Gastrocnemius medialis (tissue), 4 donors: ENCODE data around the gene OGFOD2. TPM values are rescaled to one million over a fixed set of nuclear protein-coding genes. Genes with fewer than 3 reads are reported as not detected.

Experiments used
- ATAC-seq, 2 donors: fragments of 150-250 bp; one replicate each; pipeline ENCODE4 v1.9.1; 2016
- DNase-seq, 2 donors: peaks; one replicate each; pipeline ENCODE4 v3.0.0-alpha.2; 2019
- H3K27ac ChIP-seq, 4 donors: fragments of 200-600 bp; sonication (generic); 1 replicate in 1 of 4; 2 replicates in 3 of 4; pipeline ENCODE4 v1.5.1; 2016 to 2018; ENCODE audit warnings: mild to moderate bottlenecking in 2 of 4, moderate library complexity in 1 of 4
- H3K27me3 ChIP-seq, 3 donors: fragments of 200-600 bp; sonication (generic) in 2 of 3; 1 replicate in 1 of 3; 2 replicates in 2 of 3; pipeline versions ENCODE4 v1.5.1 to v1.6.0; 2016 to 2019; ENCODE audit warnings: mild to moderate bottlenecking in 1 of 3, moderate library complexity in 1 of 3
- H3K36me3 ChIP-seq, 2 donors: fragments of 200-600 bp; sonication (generic) in 1 of 2; one replicate each; pipeline ENCODE4 v1.5.1; 2017 to 2018
- H3K4me1 ChIP-seq, 2 donors: fragments of 200-600 bp; sonication (generic) in 1 of 2; one replicate each; pipeline ENCODE4 v1.5.1; 2016 to 2017; ENCODE audit warnings: mild to moderate bottlenecking in 2 of 2
- H3K4me3 ChIP-seq, 4 donors: fragments of 200-600 bp; sonication (generic) in 3 of 4; 1 replicate in 1 of 4; 2 replicates in 3 of 4; pipeline ENCODE4 v1.5.1; 2016 to 2019; ENCODE audit warnings: mild to moderate bottlenecking in 2 of 4
- H3K9me3 ChIP-seq, 3 donors: fragments of 200-600 bp; sonication (generic) in 2 of 3; 1 replicate in 1 of 3; 2 replicates in 2 of 3; pipeline ENCODE4 v1.5.1; 2016 to 2019
- POLR2A ChIP-seq, 2 donors: fragments of 450-650 bp; IDR thresholded peaks; one replicate each; pipeline ENCODE4 v1.6.1; 2017; ENCODE audit warnings: antibody characterized with exemption in 2 of 2, mild to moderate bottlenecking in 2 of 2, moderate library complexity in 2 of 2
- in situ Hi-C, 4 donors: fragments of 200-750 bp; cut with MboI; loops; one replicate each; pipeline versions ENCODE4 v1.15.0 to v1.8.0; 2017; ENCODE audit warnings: low sequenced_read_pairs in 4 of 4
- intact Hi-C: fragments of 100-400 bp; cut with DNase I; formaldehyde crosslinking; loops from one replicate; pipeline ENCODE4 v1.15.1; 2023; ENCODE audit warnings: low total_unique reads
- total RNA-seq, 4 donors: library from RNA; depleted of rRNA; stranded (reverse); fragments of >200 nt; gene quantifications; one replicate each; pipeline versions ENCODE4 v1.1.0 to v1.2.3, GENCODE V29; 2016
- TF ChIP-seq, protein P1 (sequence below), 5 experiments: fragments of 450-650 bp in 3 of 5; fragments of 200-600 bp in 2 of 5; sonication (generic) in 2 of 5; IDR thresholded peaks in 4 of 5; conservative IDR thresholded peaks in 1 of 5; 1 replicate in 4 of 5; 2 replicates in 1 of 5; pipeline ENCODE4 v1.5.1; 2016 to 2019; ENCODE audit warnings: antibody characterized with exemption in 5 of 5, mild to moderate bottlenecking in 3 of 5, moderate library complexity in 3 of 5

The OGFOD2 gene
- total RNA-seq, 4 donors from 2014 or later: 3.2 to 11.7 (median 7.8) TPM

DNA sequence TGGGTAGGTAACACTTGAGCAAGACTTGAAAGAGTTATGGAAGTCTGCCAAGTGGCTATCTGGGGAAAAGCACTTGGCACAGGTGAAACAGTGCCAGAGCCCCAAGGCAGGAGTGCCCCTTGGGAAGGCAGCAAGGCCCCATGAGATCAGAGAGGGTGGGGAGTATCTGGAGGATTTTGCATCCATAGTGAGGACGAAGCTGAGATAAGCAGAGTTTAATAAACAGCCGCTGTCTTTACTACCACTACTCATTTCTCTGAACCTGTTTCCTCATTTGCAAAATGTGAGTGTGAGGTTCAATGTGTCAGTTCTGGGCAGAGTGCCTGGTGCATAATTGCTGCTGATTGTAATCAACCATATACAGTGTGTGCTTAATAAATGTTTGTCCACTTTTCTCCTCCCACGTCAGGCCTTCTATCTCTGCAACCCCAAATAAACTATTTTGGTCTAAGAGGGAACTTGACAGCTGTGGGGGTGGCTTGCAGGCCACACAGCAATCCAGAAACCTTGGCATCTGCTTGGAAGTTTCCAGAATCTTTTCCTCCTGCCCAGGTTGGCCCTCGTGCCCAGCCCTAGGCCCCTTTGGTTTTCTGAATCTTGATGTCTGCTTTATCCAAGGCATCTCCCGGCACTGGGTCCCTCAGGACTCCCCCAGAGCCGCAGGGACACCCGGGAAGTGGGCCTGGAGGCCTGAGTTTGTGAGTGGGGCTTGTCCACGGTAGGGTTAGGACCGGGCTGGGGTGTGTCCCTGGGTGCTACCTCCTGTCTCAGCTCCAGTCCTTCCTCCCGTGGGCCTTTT lies 13.3 kb upstream of the OGFOD2 start:
- Histone ChIP-seq H3K36me3 (no peaks in the 10 kb centered on the region), H3K4me3 (no peak overlapping the region), H3K9me3 (no peaks in the 10 kb centered on the region), H3K4me1 (peaks cover 8% of the 10 kb centered on the region in 2 donors), H3K27me3 (no peaks in the 10 kb centered on the region), H3K27ac (no peak overlapping the region)
- no peak for TF ChIP-seq POLR2A (IDR thresholded peaks at IDR 0.05)
- TF ChIP-seq, protein P1, sequence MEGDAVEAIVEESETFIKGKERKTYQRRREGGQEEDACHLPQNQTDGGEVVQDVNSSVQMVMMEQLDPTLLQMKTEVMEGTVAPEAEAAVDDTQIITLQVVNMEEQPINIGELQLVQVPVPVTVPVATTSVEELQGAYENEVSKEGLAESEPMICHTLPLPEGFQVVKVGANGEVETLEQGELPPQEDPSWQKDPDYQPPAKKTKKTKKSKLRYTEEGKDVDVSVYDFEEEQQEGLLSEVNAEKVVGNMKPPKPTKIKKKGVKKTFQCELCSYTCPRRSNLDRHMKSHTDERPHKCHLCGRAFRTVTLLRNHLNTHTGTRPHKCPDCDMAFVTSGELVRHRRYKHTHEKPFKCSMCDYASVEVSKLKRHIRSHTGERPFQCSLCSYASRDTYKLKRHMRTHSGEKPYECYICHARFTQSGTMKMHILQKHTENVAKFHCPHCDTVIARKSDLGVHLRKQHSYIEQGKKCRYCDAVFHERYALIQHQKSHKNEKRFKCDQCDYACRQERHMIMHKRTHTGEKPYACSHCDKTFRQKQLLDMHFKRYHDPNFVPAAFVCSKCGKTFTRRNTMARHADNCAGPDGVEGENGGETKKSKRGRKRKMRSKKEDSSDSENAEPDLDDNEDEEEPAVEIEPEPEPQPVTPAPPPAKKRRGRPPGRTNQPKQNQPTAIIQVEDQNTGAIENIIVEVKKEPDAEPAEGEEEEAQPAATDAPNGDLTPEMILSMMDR (IDR thresholded peaks at IDR 0.05 in 4 of 5, conservative IDR thresholded peaks at IDR 0.05 in 1 of 5): no peak
- ATAC-seq: no peak
- in situ Hi-C loops: no loop called here
- DNase-seq: no peak
- intact Hi-C loops: no loop called here

GRCh38 chr12:122963941-122964265 lies 11.1 kb upstream of the OGFOD2 start:
- in situ Hi-C loops (no loop called here), intact Hi-C loops (no loop called here)
- H3K4me1 ChIP-seq: peaks cover 8% of the 10 kb centered on the region in 2 donors
- H3K4me3 ChIP-seq: no peak overlapping the region
- no peak overlapping the region for H3K27ac ChIP-seq
- no peaks in the 10 kb centered on the region for H3K27me3 ChIP-seq
- no peaks in the 10 kb centered on the region for H3K36me3 ChIP-seq
- no peaks in the 10 kb centered on the region for H3K9me3 ChIP-seq
- no peak for TF ChIP-seq POLR2A (IDR thresholded peaks at IDR 0.05)
- TF ChIP-seq, protein P1 (IDR thresholded peaks at IDR 0.05 in 4 of 5, conservative IDR thresholded peaks at IDR 0.05 in 1 of 5): no peak
- DNase-seq: no peak
- ATAC-seq: no peak

DNA sequence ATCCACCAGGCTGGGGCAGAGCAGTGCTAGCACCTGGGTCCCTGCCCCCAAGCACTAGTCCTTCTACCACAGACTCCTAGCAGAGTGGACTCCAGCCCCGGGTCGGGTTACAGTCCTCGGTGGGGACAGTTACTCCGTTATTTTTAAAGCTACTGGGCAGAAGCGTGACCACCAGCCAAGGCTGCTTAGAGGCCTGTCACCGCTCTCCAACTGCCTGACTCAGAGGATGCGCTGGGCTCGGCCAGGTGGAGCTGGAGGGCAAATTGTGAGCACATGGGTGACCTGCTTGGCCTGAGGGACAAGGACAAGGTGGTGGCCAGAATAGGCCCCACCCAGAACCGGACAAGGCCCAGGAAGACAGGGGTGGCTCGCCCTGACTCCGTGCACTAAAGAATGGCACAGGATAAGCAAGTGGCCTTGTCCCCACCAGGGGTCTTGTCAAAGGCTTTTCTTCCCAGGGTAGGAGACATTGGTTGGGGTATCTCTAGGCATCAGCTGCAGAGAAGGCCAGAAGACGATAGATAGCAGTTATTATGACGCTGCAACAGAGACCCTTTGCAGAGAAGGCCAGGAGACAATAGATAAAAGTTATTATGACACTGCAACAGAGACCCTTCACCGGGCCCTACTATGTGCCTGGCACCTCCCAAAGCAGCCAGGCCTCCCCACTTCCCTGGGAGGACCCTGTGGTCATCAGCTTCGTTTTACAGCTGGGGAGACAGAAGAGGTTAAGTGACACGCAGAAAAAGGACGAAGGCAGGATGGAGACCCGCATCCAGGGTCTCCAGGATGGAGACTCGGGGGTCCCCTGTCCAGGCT lies 10.4 kb upstream of the OGFOD2 start:
- H3K4me1 ChIP-seq: peaks cover 8% of the 10 kb centered on the region in 2 donors

DNA sequence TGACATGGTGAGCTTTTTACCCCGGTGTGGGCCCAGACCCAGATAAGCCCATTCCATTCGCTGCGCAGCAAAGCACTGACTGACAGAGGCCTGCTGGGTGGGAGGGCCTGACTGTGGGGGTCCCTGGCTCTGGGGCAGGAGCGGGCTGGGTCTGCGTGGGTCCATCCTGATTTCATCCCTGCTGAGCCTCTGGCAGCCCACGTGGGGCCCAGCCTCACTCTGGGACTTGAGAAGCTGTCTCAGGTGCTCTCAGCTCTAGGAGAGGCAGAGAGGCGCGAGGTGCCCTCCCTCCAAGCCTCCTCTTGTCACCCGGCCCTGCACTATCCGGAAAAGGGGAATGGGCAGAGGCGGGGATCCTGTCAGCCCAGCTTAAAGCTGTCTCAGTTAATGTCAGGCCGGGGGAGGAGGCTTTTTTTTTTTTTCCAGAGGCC lies 9.7 kb upstream of the OGFOD2 start:
- Histone ChIP-seq H3K27me3 (no peaks in the 10 kb centered on the region), H3K27ac (peak overlapping the region in 2 of 4 donors; percentile 44 to 54), H3K4me1 (peaks cover 8% of the 10 kb centered on the region in 2 donors), H3K36me3 (no peaks in the 10 kb centered on the region), H3K9me3 (no peaks in the 10 kb centered on the region), H3K4me3 (peak overlapping the region in 3 of 4 donors; percentile 51 to 67 (median 58))
- intact Hi-C loops: no loop called here
- in situ Hi-C loops: no loop called here
- ATAC-seq (no peak), DNase-seq (no peak)
- TF ChIP-seq POLR2A (IDR thresholded peaks at IDR 0.05): no peak
- TF ChIP-seq, protein P1 (IDR thresholded peaks at IDR 0.05 in 4 of 5, conservative IDR thresholded peaks at IDR 0.05 in 1 of 5): no peak

More for the DNA sequence above, 10.4 kb upstream of the OGFOD2 start:
- intact Hi-C loops (no loop called here), in situ Hi-C loops (no loop called here)
- H3K36me3 ChIP-seq: no peaks in the 10 kb centered on the region
- no peak overlapping the region for H3K4me3 ChIP-seq
- no peak overlapping the region for H3K27ac ChIP-seq
- ATAC-seq: no peak
- no peaks in the 10 kb centered on the region for H3K27me3 ChIP-seq
- no peaks in the 10 kb centered on the region for H3K9me3 ChIP-seq
- TF ChIP-seq POLR2A (IDR thresholded peaks at IDR 0.05): no peak
- TF ChIP-seq, protein P1 (IDR thresholded peaks at IDR 0.05 in 4 of 5, conservative IDR thresholded peaks at IDR 0.05 in 1 of 5): no peak
- no peak for DNase-seq
